Measurements from ENCODE around the gene CFTR.
"Not testable (repeated sequence)": the region's sequence is repeated elsewhere in the genome, so short reads cannot be mapped to it uniquely, and the experiment has no call there.

Gene CFTR

GRCh38 chr7:117698018-117698417 lies 218.2 kb downstream of the CFTR start:
- DNase-seq, result no peak

- no peak for DNase-seq
Observed at GRCh38 chr7:117704063-117704462, 224.2 kb downstream of the CFTR start.

DNA sequence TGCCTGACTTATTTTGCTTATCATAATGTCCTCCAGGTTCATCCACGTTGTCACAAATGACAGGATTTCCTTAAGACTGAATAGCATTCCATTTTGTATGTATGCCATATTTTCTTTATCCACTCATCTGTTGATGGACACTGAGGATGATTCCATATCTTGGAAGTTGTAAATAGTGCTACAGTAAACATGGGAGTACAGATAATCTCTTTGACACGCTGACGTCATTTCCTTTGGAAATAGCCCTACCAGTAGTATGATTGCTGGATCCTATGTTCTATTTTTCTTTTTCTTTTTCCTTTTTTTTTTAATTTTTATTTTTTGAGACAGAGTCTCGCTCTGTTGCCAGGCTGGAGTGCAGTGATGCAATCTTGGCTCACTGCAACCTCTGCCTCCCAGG lies 225.8 kb downstream of the CFTR start:
- no peak for DNase-seq

DNA sequence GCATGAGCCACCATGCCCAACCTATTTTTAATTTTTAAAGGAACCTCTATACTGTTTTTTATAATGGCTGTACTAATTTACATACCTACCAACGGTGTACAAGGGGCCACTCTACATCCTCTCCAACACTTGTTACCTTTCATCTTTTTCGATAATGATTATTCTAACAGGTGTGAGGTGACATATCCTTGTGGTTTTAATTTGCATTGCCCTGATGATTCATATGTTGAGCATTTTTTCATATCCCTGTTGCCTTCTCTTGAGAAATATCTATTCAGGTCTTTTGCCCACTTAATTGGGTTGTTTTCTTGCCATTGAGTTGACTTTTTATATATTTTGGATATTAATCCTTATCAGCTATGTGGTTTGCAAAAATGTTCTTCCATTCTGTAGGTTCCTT lies 226.4 kb downstream of the CFTR start:
- DNase-seq, result no peak

GRCh38 chr7:117707080-117707479 lies 227.3 kb downstream of the CFTR start:
- no peak for DNase-seq

- not testable (repeated sequence) for DNase-seq
Observed at GRCh38 chr7:117708173-117708572, 228.3 kb downstream of the CFTR start.

DNA sequence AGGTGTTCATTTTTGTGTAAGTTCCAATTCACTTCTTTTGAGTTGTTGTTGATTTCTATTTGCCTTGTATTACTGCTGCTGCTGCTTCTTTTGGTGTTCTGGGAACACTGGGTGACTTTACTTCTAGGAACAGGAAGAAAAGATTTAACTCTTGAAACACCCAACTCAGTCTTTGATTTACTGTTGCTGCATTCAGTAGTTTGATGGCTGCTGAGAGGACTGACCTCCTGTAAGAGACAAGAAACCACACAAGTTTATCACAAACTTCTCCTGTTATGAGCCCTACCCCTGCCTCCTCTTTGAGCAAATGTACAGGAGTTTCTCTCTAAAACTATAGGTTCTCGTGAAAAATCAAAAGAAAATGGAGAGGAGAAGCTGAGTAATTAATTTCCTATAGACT lies 231.7 kb downstream of the CFTR start:
- no peak for DNase-seq

- DNase-seq, result peak; percentile 35
Observed at GRCh38 chr7:117715784-117716445, 236.1 kb downstream of the CFTR start.

DNA sequence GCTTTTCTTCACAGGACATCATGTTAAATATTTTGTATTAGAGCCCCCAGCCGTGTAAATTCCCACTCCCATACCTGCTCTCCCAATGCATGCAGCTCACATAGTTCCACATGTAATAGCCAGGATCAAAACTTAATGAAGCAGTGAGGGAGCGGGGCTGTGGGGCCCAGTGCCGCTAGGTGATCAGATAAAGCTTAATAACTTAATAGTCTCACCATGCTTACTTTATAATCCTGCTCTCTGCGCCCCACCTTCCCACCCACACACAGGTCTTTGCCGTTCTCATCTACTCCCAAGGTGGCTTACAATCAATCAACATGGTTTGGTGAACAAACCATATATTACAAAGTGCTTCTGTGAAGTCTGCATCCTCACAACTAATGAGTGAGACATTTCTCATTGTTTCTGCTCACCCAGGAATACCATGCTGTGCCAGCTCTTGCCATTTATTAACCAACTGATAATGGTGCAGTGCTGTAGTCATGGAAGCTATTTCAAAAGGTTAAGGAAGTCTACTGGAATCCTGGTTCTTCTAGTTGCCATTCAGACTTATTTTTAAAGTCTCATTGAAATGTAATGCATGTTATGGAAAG lies 237.0 kb downstream of the CFTR start:
- DNase-seq, result no peak

GRCh38 chr7:117717357-117717756 lies 237.5 kb downstream of the CFTR start:
- DNase-seq, result no peak

All from HCEC 1CT (cell line).